NOMO-1 treated with dmso at 0.1 percent for 144 hours (cell line): ENCODE measurements around the gene COL4A2.

ENCODE experiments used
- DNase-seq: peaks from one replicate; lab custom pipeline; 2025; ENCODE audit not compliant: unreplicated experiment; lab: John Stamatoyannopoulos, UW

Gene COL4A2

DNA sequence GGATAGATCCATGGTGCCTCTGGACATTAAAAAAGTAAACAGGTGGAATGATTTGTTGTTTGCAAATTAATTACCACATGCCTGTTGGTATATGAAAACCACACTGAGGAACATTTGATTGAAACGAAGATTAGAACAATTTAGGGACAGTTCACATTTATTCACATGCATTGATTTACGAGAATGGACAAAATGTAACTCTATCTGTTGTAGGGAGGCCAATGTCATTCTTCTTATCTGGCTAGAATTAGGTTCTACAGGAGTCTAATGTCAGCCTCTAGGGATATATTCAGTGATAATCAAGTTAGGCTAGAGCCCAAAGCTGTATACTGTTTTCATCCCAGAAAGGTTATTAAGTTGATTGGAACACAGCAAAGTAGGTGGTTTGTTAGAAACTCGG is 125.4 kb downstream of the COL4A2 start:
- DNase-seq = no peak

DNA sequence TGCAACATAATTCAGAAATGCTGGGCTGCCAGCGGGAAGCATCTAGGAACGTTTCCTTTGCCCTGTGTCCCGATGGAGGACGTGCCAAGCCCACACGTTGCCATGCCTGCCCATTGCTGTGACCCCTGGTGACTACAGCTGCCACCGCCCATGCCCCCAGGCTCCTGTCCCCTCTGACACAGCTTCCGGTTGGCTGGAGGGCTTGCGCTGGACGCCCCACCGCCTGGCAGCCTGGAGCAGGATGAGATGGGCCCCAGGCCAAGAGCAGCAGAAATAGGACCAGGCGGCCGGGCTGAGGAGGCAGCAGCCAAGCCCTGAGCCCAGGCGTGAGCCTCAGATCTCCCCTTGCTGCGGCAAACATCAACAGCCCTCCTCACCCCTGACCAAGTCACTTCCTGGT is 125.9 kb downstream of the COL4A2 start:
- DNase-seq = no peak

DNA sequence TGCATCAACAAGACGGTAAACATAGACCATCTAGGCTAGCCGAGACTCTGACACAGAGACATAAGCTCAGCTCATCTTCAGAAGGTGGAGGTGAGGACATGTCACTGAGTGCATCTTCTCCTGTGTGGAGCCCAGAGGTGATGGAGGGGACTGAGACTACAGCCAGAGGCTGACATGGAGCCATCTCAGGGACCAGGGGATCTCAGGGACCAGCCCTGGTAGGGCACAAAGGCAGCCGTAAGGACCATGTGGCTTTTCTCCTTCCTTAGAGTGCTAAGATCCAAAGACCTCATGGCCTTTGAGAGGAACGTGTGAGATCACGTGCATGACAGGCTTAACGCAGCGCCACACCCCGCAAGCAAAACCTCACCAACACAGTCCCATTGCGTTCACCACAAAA is 127.5 kb downstream of the COL4A2 start:
- DNase-seq = no peak

DNA sequence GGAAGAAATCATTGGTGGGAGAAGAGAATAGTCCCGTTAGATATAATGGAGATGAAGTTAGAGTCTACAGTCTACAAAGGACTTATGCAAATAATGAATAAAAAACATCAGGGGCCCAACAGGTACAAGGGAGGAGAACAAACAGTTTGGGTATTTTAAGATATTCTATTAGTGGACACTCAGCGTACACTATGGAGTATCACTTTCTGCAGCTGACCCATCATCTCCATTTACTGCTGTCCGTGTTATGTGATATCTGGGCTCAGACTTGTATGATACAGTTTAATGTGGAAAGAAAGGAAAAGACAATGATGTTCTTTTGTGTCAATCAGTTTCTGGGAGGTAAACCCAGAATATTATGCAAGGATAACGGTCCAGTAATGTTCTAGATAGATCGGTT is 128.2 kb downstream of the COL4A2 start:
- DNase-seq = no peak

DNA sequence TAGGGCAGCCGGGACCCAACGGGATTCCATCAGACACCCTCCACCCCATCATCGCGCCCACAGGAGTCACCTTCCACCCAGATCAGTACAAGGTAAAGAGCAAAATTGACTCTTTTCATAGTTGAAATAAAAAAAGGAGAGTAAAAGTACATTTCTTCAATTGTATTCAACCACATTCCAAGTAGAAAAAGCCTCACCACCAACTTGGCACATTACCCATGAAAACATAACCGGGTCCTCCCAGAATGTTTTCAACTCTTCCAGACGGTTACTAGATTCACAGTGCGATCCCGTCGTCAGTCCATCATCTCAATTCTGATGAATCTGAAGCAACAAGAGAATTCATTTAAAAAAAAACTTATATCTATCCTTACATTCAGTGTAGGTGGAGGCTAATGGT is 129.2 kb downstream of the COL4A2 start:
- DNase-seq = no peak

DNA sequence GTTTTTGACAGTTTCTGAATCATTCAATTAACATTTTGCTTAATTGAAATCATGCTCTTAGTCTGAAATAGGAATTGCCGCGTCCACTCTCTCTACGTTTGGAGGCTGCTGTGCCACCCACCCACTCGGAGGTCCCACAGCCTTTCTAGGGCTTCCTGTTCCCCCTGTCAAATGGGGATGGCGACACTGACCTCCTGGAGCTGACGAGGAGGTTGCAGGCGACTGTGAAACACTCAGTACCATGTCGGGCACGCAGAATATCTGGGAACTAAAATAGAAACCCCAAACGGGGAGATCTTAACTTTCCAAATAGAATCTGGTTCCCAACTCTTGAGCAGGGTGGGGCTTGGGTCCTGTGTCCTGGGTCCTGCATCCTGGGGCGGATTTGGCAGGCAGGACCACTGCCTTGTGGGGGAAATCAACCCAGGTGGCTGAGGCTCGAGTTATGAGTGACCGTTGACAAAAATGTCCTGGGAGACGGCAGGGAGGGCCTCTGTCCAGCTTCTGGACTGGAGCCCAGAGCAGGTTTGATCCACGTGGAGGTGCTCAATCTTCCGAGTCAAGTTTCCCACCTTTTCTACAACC is 129.8 kb downstream of the COL4A2 start:
- DNase-seq = no peak

DNA sequence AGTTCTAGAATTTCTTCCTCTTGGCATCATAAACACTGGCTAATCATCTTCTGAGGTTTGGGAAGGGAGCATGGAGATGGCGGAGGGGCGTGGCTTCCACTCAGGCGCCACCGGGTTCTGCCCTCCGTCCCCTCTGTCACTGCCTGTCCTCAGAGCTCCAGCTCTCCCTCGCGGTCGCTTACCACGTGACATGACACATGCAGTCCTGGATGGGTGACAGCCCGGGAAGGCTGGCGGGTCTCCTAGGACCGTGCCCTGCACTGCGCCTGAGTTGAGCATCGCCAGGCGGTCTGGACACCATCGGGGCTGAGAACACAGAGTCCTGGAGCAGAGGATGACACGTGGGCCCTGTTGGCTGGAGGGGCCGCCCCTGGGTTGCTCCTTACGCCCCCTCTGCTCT is 131.1 kb downstream of the COL4A2 start:
- no peak for DNase-seq

DNA sequence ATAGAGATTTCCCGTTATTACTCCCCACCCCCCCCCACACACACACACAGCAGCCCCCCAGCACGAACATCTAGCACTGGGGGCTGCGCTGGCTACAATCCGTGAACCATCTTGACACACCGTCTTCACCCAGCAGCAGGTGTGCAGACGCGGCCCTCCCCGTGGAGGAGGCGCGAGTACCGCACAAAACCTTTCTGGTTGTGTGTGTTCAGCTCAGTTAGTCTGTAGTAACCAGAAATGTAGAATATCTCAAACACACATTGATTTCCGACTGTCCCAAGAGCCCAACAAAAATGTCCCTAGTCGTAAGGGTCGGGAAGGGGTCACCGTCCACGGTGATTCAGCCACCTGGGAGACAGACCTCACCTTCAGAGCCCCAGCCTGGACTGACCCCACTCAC is 131.7 kb downstream of the COL4A2 start:
- DNase-seq = no peak

DNA sequence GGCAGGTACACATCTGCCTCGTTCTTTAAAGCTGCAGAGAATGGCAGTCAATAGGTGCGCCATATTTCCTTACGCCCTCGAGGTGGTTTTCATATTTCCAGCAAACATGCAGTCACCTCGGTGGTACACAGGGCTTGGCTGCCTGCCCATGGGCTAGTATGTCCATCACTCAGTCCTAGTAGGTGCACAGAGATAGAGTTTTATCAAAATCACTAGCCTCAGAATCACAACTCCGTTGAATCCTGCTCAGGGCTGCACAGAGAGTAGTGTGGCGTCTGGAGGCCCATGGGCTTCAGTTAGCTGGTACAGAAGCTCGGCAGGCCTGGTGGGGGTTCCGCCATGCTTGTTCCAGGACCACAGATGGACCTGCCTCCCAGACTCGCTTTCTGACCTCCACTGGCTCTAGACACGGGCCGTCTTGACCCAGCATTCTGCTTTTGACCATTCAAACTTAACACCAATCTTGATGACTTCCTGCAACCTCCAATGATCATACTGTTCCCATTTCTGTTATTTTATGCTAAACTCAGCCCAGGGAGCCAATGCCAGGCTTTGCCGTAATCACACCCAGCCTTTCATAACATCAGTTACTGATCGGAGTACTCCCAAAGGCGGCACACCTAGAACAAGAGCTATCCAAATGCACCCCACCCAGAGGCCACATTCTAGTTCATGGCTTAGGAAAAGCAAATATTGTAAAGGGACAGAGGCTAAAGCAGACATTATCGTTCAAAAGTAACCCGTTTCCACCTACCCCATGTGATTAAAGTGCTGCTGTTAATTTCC is 134.1 kb downstream of the COL4A2 start:
- DNase-seq = no peak

DNA sequence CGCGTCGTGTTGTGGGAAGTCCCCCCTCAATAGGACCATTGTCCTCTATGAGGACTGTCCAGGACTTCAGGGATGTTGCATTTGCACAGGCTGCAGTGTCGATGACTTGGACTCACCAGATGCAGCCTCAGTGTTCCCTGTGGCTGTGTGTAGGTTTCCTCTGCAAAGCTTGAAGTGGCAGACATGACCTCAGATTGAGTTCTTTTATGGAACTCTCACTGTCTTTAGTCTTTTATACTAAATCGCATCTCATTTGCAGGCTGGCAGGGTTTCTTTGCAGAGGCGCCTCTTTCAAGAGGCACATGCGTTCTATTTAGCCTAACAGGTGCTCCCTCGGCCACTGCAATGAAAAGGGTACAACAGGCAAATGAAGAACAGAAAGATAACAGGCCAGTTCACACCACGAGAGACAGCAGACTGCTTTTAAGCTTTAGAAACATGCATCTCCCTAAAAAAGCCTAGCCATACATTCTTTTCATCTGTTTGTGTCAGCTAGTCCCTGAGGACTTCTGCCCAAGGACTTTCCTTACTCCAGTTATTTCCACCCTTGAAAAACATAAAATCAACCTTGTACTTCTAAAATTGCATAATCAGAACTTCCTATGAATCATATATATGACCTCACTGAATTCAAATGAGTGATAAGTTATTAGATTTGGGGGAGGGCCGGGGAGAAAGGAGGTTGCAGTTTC is 136.0 kb downstream of the COL4A2 start:
- DNase-seq = no peak

DNA sequence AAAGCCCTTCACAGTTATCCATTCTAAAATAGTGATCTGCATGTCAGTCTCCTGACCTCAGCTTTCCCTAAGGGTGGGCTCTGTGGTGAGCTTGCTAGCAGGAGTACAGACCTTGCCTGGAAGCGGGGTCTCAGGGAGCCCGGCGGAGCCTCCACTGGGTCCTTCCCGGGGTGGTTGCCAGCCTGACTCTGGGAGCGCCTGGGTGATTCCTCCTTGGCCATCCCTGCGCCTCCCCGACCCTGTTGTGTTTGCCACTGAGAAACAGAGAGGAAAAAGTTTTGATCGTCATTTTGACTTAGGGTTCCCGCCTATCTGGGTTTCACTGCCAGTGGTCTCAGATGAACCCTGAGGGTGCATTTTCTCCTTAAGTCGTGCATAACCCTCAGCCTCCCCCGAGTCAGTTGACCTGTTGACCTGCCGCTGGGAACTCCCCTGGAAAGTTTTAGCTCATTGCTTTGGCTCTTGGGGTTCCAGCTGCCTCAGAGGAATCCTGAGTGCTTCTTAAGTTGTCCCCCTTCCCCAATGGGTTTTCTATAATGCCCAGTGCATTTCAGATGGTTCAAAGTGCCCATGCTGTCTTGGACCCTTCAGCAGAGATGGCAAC is 136.6 kb downstream of the COL4A2 start:
- DNase-seq = no peak

DNA sequence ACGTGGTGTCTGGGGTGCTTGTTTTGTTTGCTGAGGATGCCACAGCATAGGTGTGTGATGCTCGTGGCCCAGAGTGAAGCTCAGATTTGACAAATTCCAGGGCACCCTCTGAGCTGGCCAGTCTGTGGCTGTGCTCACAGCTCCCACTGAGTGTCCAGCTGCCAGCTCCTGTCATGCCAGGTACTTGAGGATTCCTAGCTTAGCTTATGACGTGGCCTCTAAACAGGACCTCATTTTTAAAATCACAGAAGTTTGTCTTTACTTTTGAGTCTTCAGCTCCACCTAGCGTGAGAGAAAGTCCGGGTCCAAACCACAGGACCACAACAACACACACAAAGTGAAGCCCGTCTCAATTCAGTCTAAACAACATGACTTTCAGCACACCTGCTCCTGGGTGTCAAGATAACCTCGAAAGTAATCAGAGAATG is 137.2 kb downstream of the COL4A2 start:
- DNase-seq = no peak

DNA sequence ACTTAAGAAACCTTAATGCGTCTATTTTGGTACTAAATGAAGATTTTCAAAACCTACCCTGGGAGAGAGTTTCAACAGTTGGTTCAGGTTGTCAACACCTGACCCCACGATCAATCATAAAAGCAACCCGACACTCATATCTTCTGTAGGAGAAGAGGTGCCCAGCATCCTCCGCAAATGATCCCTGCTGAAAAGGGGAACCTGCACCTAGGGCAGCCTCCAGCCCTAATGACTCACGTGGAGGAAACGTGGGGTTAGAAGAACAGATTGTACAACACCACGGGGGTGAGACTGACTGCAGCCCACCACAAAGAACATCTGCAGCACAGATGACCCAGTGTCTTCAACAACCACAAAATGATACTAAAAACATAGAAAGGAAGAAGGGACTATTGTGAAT is 138.1 kb downstream of the COL4A2 start:
- peak; percentile 70 for DNase-seq

DNA sequence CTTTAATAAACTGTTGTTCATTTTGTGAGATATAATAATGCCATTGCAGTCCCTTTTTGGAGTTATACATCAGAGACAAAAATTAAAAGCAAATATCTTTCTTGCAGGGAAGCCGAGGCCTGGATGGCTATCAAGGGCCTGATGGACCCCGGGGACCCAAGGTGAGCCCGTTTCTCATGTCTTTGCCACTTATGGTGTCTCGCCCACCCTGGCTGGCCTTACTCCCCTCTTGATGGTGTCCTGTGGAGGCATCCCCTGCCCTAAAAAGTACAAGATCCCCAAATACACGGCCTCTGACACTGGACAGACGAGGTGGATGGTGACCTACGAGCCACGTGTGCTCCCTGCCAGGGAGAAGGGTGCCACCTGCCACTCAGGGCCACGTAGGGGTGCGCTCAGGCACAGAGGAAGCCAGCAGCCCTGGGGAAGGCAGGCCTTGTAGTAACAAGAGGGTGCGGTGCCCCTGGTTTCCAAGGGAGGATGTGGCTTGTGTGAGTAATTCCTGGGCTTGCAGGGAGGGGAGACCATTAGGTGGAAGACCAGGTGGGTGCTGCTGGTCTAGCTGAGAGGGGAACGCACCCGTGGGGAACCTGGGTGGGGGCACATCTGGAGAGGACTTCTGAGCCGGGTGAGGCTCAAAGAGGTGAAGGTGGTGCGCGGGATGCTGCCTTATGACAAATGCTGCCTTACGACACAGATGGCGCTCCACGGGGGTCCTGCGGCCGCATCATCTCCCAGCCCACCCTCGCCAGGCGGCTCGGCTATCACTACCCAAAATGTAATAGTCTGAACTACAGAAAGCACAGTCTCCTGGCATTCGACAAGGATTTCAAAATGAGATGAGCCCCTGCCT is 138.9 kb downstream of the COL4A2 start:
- DNase-seq = no peak

DNA sequence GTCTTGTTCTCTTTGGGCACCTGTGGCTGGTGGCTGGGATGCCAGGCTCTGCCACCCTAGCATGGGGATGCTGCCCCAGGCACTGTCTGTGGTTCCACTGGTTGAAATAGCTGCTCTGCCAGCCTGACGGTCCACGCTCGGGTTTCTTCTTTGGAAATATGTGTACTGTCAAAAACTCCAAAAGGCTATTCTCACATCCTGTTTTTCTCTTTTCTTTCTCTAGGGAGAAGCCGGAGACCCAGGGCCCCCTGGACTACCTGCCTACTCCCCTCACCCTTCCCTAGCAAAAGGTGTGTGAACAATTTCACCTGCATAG is 139.4 kb downstream of the COL4A2 start:
- DNase-seq = no peak

DNA sequence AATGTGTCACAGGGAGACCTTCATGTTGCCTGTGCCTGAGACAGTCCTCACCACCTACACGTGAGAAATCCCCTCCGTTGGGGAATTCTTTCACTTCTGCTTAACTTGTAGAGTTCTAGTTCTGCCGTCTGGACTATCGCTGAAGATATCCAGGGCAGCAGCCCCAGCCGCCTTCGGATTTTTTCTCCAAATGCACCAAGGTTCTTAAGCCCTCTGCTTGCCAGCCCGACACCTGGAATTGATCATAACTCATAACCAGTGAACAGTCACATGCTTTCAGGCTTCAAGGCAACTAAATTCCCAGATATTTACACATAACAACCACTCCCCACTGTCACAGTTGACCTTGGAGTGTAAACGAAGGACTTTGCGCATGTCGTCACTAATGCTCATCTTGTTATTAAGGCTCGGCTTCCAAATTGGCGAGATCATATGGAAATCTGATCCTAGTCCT is 140.0 kb downstream of the COL4A2 start:
- no peak for DNase-seq

DNA sequence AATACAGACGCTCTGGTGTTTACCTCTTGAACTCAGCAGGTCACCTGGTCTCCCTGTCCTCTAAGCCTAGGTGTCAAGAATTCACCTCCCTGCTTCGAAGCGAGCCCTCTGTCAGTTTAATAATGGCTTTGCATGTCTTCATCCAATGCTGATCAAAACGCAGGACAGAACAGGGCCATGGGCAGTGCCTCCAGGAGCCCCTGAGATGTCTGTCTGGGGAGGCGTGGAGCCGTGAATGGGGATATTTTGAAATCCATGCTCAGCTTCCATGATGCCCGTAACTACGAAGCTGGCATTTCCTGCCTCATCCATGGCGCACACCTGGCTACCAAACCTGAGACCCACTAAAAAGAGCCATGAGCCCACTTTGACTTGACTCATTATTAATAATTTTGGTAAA is 140.7 kb downstream of the COL4A2 start:
- no peak for DNase-seq

DNA sequence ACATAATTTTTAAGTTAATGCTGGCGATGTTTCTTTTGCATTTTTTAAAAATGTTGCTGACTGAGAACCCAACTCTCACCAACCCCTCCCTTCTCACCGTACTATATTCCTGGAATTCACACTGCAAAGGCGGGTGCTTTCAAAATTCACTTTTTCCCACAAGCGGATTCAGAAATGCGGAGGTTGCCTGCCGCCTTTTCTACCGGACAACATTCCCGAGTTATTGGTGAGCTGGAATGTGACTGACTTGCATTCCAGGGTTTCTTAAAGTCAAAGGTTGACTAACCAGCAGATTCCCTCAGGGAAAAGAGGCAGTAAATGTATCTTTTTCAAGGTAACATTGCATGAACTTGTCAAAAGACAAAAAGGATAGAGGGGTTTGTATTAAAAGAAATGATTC is 141.1 kb downstream of the COL4A2 start:
- DNase-seq = no peak

DNA sequence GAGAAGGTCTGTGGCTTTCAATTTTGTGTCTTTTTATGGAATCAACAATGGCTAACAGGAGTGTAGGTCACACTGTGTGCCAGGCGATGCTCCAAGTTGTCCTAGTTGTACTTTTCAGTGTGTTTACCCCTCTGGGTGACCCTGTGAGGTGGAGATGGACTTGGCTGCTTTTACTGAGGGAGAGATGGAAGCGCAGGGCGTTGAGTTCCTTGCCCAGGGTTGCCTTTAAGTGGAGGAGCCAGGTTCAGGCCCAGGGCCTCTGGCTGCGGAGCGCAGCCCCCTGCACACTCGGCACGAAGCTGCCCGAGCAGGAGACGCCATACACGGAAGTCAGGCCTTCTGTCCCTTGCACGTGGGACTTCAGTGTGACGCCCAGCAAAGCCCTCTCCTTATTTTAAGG is 141.6 kb downstream of the COL4A2 start:
- no peak for DNase-seq

DNA sequence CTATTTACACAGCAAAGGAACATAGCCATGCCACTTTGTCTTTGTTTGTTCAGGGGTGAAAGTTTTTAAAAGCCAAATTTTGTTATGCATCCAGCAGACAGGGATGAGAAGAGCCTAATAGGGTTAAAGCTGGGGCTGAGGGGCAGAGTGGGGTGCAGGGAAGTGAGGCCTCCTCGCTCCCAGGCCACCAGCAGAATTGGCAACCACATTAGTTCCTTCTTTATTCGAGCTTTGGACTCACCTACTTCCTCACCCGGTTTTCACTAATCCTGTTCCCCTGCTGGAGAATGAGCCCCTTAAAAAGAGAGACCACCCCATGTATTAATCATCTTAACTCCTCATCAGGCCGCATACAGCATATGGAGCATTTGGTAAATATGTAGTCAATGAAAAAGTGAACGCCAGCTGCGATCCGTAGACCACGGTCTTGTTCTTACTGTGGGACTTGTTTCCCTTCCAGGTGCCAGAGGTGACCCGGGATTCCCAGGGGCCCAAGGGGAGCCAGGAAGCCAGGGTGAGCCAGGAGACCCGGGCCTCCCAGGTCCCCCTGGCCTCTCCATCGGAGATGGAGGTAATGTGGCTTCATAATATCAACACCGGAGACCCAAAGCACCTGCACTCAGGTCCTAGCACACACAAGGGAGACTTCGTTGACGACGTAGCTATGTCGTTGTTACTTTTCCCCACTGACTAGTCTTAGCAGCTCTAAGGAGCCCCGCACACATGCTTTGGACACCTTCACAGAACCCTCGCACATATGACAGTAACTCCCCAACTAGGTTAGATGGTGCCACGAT is 142.3 kb downstream of the COL4A2 start:
- DNase-seq = no peak
